Measurements from ENCODE around the gene CYP20A1.
"Not testable (repeated sequence)": the region's sequence is repeated elsewhere in the genome, so short reads cannot be mapped to it uniquely, and the experiment has no call there.

CYP20A1 gene

GRCh38 chr2:203286532-203286931 is 47.7 kb downstream of the CYP20A1 start:
- DNase-seq = no peak

DNA sequence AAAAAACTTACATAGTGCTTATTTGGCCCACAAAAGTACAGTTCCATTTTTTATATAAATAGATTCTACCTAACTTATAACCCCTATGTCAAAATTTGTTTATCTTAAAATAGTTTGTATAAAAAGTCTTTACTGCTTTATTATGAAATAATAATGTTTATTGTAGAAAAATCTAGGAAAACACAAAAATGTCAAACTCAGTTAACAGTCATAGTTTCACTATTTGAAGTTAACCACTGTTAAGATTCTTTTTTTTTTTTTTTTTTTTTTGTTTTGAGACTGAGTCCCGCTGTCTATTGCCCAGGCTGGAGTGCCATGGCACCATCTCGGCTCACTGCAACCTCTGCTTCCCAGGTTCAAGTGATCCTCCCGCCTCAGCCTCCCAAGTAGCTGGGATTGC is 62.8 kb downstream of the CYP20A1 start:
- no peak for DNase-seq

DNA sequence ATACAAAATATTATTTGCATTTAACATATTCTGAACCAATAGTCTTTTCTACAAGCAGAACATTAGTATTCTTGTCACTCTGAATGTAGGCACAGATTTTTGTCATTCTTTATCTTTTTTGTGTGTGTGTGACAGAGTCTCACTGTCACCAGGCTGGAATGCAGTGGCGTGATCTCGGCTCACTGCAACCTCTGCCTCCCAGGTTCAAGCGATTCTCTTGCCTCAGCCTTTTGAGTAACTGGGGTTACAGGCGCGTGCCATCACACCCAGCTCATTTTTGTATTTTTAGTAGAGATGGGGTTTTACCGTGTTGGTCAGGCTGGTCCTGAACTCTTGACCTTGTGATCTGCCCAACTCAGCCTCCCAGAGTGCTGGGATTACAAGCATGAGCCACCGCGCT is 63.8 kb downstream of the CYP20A1 start:
- DNase-seq = not testable (repeated sequence)

DNA sequence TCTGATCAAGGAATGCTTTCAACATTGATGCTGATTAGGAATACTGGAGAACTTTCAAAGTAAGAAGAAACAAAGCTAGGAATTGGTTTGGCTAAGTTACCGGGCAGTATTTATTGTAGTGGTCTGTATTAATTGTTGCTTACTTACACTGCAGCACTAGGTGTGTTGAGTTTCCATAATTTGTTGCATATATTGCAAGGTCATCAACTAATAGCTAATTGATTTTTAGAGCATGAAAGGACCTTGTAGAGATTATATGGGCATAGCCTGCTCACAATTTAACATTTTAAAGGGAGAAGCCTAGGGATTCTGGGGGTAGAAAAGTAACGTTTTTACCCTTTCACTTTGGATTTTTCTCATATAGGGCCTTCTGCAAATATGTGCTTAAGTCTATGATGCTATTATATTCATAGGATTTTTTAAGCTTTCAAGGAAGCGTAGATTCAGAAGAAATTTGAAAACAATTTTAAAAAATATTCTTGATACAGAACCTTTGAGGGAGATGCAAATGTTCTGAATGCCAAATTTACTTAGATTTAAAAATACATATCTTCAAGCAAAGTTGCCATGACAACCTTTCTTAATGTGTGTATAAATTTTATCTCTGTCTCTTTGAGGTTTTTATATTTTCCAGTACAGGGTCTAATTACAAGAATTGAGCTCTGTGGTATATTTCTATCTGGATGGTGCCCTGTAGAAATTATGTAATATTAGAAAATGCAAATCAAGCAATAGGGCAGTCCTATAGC is 72.0 kb downstream of the CYP20A1 start:
- DNase-seq = no peak

DNA sequence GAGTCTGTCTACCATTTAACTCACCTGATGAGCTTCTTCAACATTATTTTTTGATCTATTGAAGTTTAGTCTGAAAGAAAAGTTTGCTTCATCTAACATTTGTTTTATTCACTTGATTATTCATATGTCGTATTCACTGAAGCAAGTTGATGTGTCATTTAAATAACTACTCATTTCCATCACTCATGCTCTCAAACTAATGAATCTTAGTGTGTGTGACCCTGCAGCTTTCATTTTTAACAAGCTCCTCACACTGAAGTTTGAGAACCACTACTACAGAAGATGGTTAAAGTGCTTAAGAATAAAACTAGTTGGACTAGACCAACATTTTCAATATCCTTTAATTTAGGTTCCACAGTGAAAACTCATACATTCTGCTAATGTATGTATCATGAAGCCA is 87.5 kb downstream of the CYP20A1 start:
- DNase-seq = no peak

GRCh38 chr2:203327582-203327900 is 88.7 kb downstream of the CYP20A1 start:
- DNase-seq = peak; percentile 67

GRCh38 chr2:203327901-203328759 is 89.3 kb downstream of the CYP20A1 start, which contains the start of gene ABI2:
Gene ABI2, plus strand, starts transcription at chr2:203328394. Its CDS starts 121 bp downstream, at chr2:203328515.
- peak; percentile 94 for DNase-seq

DNA sequence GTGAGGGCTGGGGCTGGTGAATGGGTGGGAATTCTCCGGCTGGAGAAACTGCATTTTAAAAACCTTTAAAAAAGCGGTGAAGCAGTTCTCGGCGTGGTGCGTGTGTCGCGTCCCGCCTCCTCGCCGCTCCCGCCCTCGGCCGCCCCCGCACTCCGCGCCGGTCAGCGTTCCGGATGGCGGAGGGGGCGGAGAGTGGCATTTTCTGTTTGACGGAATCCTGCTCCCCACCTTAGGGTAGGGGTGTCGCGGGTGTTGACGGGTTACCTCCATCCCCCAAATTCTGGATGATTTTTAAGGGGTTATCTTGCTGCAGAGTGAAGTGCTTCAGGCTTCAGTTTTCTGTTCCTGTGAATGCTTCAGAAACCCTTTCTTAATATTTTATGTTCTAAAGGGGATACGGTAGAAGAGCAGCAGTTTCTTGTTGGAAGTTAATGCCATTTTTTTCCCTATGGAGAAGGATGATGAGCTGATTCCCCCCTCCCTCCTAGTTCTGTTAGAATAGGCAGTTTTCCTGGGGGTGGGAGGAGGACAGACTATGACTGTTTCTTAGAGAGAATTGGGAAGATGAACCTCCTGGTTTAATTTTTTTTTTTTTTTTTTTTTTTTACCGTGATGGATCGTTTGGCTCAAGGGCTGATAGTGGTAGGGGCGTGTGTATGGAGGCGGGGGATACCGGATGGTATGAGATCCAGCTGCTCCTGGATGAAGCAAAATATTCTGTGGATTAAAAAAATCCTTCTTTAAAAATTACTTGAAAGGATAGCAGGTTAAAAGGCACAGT is 90.1 kb downstream of the CYP20A1 start:
- DNase-seq = peak; percentile 34

- DNase-seq = no peak
These were observed 91.6 kb downstream of the CYP20A1 start for GRCh38 chr2:203330434-203330833.

GRCh38 chr2:203338322-203338721 is 99.5 kb downstream of the CYP20A1 start:
- DNase-seq = no peak

- DNase-seq = peak; percentile 14
These were observed 102.1 kb downstream of the CYP20A1 start for GRCh38 chr2:203340791-203341487.

GRCh38 chr2:203341741-203342310 is 103.0 kb downstream of the CYP20A1 start:
- DNase-seq = no peak

- DNase-seq = not testable (repeated sequence)
These were observed 103.6 kb downstream of the CYP20A1 start for GRCh38 chr2:203342374-203342773.

GRCh38 chr2:203344667-203345066 is 105.8 kb downstream of the CYP20A1 start:
- DNase-seq = no peak

GRCh38 chr2:203346612-203347011 is 107.8 kb downstream of the CYP20A1 start:
- DNase-seq = no peak

- no peak for DNase-seq
These were observed 108.6 kb downstream of the CYP20A1 start for GRCh38 chr2:203347375-203347774.

DNA sequence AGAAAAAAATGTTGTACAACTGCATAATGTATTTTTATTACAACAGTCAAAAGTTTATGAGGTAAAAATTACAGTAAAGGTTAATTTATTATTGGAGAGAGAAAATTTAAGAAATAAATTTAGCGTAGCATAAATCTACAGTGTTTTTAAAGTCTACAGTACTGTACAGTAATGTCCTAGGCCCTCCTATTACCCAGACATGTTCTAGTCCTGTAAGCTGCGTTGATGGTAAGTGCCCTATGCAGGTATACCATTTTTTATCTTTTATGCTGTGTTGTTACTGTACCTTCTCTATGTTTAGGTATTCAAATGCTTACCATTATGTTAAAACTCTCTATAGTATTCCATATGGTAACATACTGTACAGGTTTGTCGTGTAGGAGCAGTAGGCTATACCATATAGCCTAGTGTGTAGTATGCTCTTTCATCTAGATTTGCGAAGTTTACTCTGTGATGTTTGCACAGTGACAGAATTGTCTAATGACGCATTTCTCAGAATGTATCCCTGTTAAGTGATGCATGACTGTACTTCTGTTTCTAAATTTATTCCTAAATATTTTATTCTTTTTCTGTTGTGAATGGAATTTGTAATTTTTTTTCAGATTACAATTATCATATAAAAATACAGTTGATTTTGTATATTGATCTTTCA is 113.9 kb downstream of the CYP20A1 start:
- DNase-seq = no peak

GRCh38 chr2:203354966-203355365 is 116.1 kb downstream of the CYP20A1 start:
- no peak for DNase-seq
